ENCODE results near the gene OR2AP1.
"Not testable (repeated sequence)": the region's sequence is repeated elsewhere in the genome, so short reads cannot be mapped to it uniquely, and the experiment has no call there.

OR2AP1 gene

DNA sequence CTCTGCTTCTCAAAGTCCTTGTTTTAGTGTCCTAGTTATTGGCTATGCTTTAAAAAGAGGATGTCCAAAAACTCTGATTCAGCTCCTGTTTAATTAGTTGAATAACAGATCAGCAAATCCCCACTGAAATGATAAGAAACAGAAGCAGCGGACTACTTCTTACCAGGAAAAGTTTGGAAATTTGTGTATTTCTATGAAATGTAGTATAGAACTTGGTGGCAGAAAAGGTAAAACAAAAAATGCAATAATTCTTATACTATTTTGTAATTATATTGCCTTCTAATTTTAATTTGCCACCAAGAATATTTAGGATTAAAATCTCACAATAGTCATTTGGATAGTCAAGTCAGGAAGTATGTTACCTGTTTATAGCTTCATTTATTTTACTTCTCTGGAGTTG is at the start of gene OR2AP1:
TSS of gene OR2AP1 (plus strand) at position 301 of the 400 bp plus-strand sequence. CDS start 1,947 bp downstream, outside the sequence.
- DNase-seq: no peak

DNA sequence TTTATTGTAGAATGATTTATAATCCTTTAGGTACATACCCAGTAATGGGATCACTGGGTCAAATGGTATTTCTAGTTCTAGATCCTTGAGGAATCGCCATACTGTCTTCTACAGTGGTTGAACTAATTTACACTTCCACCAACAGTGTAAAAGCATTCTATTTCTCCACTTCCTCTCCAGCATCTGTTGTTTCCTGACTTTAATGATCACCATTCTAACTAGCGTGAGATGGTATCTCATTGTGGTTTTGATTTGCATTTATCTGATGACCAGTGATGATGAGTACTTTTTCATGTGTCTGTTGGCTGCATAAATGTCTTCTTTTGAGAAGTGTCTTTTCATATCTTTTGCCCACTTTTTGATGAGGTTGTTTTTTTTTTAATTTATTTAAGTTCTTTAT is 24.0 kb upstream of the OR2AP1 start:
- not testable (repeated sequence) for DNase-seq

DNA sequence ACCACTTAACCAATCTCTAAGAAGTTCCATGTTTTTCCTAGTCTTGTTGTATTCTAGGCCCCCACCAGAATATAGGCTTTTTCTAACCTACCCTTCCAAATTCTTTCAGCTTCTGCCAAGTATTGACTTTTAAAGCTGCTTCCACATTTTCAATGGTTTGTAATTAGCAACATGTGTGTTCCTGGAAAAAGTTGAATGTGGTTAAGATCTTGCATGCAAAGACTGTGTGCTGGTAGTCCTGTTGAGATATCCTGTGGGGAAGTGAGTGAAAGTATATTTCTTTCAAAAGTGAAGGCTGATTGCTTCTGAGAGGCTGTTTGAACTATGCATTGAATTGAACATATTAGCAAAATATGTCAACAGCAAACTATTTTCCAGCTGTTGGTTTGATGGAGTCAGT is 23.5 kb upstream of the OR2AP1 start:
- DNase-seq: no peak

DNA sequence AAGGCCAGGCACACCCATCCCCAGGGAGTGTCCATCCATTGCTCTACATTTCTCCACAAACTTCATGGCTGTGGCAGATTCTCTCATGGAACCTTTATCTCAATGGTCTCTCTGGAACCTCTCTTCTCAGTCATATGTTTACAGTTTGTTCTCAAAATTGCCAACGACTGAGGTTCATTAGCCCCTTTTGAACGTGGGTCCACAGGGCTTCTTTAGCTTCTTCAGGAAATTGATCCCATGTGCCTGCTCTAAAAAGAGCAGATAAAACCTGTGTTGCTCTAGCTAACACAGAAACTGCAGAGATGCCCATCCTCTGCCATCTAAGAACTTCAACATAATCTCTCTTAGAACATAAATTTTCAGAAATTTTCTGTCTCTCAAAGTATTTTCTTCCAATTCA is 23.0 kb upstream of the OR2AP1 start, which contains the start of gene OR6C4:
TSS of gene OR6C4 (plus strand) at position 301 of the 400 bp plus-strand sequence. CDS start 1,625 bp downstream, outside the sequence.
- DNase-seq: no peak

DNA sequence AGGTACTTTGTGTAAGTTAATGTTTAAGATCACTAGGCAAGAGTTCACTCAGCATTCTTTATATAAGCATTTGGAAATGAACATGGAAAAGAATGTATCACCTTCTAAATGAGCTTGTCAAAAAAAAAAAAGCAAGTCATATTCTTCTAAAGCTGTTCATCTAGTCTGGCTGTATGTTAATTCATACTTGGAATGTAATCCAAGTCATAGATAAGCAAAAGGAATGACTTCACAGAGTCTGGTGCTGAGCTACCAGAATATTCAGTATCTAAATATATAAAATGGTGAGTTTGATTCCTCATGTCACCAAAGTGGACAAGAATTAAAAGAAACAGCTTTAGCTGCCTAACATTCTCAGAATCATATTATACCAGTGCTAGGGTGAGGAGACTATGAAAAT is 18.0 kb upstream of the OR2AP1 start:
- no peak for DNase-seq

DNA sequence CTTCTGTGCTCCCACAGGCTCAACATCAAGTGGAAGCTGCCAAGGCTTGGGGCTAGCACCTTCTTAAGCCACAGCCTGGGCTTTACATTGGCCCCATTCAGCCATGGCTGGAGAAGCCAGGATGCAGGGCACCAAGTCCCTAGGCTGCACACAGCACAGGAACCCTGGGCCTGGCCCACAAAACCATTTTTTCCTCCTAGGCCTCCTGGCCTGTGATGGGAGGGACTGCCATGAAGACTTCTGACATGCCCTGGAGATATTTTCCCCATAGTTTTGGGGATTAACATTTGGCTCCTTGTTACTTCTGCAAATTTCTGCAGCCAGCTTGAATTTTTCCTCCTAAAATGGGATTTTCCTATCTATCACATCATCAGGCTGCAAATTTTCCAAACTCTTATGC is 2.2 kb upstream of the OR2AP1 start:
- DNase-seq: not testable (repeated sequence)

DNA sequence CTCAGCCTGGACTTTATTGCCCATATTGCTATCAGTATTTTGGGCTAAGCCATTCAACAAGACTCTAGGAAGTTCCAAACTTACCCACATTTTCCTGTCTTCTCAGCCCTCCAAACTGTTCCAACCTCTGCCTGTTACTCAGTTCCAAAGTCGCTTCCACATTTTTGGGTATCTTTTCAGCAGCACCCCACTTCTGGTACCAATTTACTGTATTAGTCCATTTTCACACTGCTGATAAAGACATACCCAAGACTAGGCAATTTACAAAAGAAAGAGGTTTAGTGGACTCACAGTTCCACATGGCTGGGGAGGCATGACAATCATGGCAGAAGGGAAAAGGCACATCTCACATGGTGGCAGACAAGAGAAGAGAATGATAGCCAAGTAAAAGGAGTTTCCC is 1.6 kb upstream of the OR2AP1 start:
- DNase-seq: not testable (repeated sequence)

DNA sequence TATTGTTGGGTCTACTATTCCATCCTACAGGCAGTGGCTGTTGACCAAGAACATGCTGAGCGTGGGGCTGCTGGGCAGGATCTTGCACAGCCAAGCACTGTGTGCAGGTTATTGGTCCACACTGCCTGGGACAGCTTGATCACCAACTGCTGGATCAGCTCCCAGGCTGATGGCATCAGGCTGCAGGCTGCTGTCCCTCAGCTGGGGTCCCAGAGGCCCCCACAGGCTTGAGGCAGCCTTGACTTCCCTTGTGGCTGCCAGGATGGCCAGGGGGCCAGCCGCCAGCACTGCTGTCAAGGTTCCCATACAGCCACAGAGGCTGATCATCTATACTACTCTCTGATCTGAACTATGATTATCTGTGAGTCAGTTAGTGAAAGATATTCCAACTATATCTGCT is 9.8 kb downstream of the OR2AP1 start:
- DNase-seq: no peak

DNA sequence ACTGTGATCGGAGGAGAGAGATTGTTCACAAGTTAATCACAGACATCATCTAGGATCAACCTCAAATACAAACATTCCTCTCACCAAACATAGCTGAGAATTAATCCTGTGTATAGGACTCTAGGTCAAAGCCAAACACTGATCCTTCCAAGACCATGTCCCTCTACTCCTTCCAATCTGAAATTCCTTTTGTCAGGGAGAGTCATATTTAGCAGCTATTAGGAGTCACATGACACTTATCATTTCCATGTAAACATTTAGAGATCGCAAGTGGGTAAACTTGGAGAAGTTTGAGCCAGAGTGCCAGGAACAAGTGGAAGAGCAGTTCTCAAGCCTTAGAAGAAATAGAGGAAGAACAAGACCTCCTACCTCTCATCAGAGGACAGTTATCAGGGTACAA is 13.5 kb downstream of the OR2AP1 start:
- no peak for DNase-seq

DNA sequence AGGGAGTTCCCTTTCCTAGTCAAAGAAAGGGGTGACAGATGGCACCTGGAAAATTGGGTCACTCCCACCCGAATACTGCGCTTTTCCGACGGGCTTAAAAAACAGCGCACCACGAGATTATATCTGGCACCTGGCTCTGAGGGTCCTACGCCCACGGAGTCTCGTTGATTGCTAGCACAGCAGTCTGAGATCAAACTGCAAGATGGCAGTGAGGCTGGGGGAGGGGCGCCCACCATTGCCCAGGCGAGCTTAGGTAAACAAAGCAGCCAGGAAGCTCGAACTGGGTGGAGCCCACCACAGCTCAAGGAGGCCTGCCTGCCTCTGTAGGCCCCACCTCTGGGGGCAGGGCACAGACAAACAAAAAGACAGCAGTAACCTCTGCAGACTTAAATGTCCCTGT is 17.9 kb downstream of the OR2AP1 start:
- not testable (repeated sequence) for DNase-seq

DNA sequence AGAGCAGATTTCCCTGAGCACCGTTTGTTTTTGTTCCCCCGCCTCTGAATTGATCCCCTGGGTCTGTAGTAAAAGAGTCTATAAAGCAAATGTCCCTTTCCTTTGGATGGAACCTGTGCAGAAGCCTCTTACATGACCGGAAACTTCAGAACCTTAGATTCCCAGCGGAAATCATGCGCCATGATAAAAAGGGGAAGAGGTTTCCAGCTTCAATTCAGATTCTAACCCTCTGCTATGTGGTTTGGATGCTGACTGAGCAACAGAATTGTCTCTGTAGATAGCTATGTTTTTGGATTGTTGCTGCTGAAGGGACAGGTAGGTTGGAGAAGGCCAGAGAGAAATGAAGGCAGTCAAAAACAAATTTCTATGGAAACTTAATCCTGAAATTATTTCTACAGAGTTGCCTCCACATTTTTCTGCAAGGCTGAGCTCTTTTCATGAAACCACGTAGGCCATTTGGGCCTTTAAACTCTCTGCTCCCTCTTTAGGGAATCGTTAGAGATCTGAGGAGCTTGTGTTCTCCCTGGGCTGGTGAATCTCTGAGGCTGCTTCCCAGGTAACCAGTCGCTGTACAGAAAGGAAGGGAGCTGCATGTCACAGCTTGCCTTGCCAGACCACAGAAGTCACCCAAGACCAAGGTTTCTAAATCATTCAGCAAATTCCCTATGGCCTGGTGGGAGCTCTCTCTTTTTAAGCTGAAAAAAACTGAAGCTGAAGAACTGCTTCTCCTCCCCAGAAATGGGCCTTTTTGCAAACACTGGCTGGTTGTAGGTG is 35.7 kb downstream of the OR2AP1 start:
- no peak for DNase-seq

DNA sequence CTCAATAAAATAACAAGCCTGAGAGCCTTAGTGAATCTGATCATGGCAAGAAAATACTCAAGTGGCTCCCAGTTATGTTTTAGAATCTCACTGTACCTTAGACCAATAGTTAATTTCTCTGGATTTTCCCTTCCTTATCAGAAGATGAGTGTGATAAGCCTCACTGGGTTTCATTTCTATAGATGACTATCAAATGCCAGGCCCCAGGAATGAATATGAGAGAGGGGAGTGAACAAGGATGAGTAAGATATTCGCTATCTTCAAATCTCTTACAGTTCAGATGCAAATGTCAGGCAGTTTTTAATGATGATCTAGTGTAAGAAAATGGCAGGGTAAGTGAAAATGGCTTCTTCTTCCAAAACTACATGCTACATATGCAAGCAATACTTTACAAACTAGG is 38.3 kb downstream of the OR2AP1 start:
- DNase-seq: no peak

DNA sequence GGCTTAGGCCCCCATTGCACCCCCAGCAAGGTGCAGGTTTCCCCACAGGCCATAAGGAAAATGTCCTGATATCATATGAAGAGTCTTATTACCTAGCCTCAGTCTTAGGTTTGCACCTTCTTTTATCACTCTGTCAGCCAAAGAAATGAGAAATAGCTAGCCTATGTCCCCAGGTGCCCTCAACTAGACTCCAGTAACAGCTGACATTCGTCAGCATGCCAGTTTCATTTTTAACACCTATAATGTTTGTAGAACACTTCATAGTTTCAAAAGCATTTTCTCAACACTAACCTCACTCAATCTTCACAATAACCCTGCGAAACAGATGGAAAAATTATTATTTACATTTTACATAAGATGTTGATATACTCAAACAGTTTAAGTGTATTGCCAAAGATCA is 40.4 kb downstream of the OR2AP1 start:
- DNase-seq: no peak

DNA sequence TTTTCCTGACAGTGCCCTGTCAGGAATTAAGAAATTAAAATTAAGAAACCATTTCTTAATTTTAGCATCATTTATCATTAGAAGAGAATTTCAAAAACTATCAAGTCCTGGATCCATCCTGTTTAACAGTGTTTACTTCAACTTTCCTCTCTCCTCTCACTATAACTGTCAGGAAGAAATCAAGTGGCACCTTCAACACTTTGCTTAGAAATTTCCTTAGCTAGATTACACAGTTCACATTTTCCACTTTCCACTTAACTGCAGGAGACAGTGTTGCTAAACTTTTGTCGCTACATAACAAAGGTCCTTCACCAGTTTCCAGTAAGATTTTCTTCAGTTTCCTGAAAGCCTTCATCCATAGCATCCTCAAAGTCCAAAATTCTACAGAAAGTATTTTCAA is 42.5 kb downstream of the OR2AP1 start:
- DNase-seq: no peak

DNA sequence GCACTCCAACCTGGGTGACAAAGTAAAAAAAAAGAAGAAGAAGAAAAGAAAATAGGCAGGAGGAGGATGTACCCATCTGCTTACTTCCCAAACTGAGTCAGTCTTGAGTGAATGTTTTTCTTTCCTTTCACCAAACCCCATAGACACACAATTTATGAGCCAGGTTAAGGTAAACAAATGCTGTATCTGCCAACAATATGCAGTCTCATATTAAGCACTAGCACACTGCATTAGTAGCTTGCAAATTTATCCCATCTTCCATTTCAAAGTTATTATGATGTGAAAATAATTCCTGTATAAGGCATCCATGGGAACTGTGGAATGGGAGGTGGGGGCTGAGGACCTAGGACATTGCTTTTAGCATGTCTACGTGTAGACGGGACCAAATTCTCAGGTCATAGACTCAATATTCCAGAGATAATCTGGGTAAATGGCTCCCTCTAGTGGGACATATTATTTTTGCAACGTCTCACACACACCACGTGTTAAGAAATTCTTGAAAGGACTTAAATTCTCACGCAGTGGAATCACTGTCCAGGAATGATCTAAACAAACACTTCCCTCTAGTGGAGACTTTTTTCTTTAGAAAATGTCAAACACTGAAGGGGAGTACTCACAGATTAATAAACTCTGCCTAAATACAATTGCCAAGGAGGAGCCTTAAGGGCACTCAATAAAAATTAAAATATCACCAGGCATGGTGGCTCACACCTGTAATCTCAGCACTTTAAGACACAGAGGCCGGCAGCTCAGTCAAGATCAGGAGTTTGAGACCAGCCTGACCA is 47.3 kb downstream of the OR2AP1 start:
- no peak for DNase-seq

DNA sequence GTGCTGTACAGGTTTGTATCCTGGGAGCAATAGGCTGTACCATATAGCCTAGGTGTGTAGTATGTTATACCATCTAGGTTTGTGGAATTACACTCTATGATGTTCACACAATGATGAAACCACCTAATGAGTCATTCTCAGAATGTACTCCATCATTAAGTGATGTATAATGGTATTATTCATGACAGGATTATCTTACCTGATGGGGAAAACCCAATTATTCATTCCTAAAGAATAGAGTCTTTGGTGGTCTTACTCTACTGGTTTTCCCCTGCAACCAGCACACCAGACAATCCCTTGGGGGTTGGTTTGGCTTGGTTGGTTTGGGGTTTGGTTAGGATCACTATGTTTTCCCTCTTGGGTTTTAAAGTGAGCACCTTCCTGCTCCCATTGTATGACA is 51.8 kb downstream of the OR2AP1 start:
- DNase-seq: no peak
